Retinal pigment epithelial cell (primary cell): ENCODE measurements around the gene GFOD1.
"Not testable (repeated sequence)": the region's sequence is repeated elsewhere in the genome, so short reads cannot be mapped to it uniquely, and the experiment has no call there.

Experiments used
- DNase-seq: peaks from one replicate; pipeline ENCODE4 v3.0.0-alpha.2; 2010; ENCODE audit warnings: low read depth
- H3K4me3 ChIP-seq: 2 replicates; pipeline ENCODE4 v1.5.1; 2011; ENCODE audit warnings: mild to moderate bottlenecking, low read length, control low read depth, moderate library complexity
- CTCF ChIP-seq: conservative IDR thresholded peaks from 2 replicates; pipeline ENCODE4 v1.5.1; 2011; ENCODE audit warnings: low read depth, low read length, control low read depth, inconsistent platforms

GFOD1 gene

DNA sequence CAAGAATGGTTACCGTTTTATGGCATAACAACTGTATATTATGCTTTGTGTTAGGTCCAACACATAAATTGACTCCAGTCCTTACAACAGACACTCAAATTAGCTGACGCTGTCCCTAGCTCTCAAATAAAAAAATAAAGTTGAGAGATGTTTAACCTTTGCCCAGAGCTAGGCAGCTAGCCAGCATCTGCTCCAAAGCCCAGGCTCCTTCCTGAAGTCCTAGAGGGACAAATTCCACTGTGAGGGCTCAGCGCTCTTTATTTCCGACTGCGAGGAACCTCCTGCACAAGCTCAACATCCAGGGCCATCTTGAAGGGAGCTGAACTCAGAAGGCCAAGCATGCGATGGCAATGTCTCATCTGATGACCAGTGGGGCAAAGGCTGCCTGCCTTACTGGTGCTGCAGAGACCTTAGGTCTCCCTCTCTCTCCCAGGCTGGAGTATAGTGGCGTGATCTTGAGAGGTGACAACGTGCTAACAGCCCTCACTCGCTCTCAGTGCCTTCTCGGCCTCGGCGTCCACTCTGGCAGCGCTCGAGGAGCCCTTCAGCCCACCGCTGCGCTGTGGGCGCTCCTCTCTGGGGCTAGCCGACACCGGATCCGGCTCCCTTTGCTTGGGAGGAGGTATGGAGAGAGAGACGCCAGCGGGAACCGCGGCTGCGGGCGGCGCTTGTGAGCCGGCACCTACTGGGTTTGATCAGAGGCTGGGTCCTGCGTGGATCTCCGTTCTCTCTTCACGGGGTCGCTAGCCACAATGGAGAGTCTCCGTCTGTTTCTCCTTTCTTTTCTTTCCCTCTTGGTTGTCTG lies 24.7 kb upstream of the GFOD1 start:
- DNase-seq = no peak
- TF ChIP-seq CTCF = no peak
- H3K4me3 ChIP-seq = no peak overlapping the region

DNA sequence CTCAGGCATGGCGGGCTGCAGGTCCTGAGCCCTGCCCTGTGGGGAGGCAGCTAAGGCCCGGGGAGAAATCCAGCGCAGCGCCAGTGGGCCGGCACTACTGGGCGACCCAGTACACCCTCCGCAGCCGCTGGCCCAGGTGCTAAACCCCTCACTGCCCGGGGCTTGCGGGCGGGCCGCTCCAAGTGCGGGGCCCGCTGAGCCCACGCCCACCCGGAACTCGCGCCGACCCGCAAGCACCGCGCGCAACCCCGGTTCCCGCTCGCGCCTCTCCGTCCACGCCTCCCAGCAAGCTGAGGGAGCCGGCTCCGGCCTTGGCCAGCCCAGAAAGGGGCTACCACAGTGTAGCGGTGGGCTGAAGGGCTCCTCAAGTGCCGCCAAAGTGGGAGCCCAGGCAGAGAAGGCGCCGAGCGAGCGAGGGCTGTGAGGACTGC lies 23.8 kb upstream of the GFOD1 start:
- H3K4me3 ChIP-seq, DNase-seq: not testable (repeated sequence)

GRCh38 chr6:13510433-13510832 lies 23.0 kb upstream of the GFOD1 start:
- DNase-seq, H3K4me3 ChIP-seq: not testable (repeated sequence)

- no peak overlapping the region for H3K4me3 ChIP-seq
- no peak for TF ChIP-seq CTCF
- no peak for DNase-seq
Measured at GRCh38 chr6:13508711-13509705, 21.6 kb upstream of the GFOD1 start.

- no peak for DNase-seq
- no peak for TF ChIP-seq CTCF
- H3K4me3 ChIP-seq = no peak overlapping the region
Measured at GRCh38 chr6:13507306-13507860, 20.0 kb upstream of the GFOD1 start.

GRCh38 chr6:13505345-13505734 lies 17.9 kb upstream of the GFOD1 start:
- TF ChIP-seq CTCF = no peak
- DNase-seq = no peak
- no peak overlapping the region for H3K4me3 ChIP-seq

- no peak overlapping the region for H3K4me3 ChIP-seq
- no peak for DNase-seq
- TF ChIP-seq CTCF = no peak
Measured at GRCh38 chr6:13504611-13505344, 17.4 kb upstream of the GFOD1 start.
